ENCODE data around the gene MACROD2. TPM values are rescaled to one million over a fixed set of nuclear protein-coding genes. Genes with fewer than 3 reads are reported as not detected.
"Not testable (repeated sequence)": the region's sequence is repeated elsewhere in the genome, so short reads cannot be mapped to it uniquely, and the experiment has no call there.

The MACROD2 gene
- total RNA-seq, 1 donor from 2014 or later: 0.23 TPM

DNA sequence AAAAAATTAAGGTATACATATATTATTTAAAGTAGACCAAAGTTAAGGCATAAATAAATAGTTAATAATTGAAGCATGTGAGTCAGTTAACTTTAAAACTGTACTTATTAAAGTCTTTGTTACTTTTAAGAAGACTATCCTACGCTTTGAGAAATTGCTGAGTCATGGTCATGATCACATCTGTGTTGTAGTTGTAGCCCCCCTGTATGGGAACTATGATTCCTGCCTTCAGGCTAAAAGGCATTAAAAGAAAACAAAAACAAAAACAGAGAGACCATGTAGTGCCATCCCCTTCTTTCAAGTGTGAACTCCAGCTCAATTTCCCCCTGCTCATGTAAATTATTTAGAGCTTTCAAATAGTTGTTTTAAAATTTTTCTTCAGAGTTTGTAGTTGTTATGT, 218.7 kb downstream of the MACROD2 start:
- no peak for TF ChIP-seq CTCF (conservative IDR thresholded peaks at IDR 0.05; ENCODE audit: low read depth, low read length)
- peak; percentile 22 for DNase-seq (ENCODE audit: low read depth)
- no peak overlapping the region for H3K4me3 ChIP-seq (ENCODE audit: low read depth, low read length)

GRCh38 chr20:14215880-14216279, 220.6 kb downstream of the MACROD2 start:
- H3K4me3 ChIP-seq (ENCODE audit: low read depth, low read length); DNase-seq (ENCODE audit: low read depth): not testable (repeated sequence)

GRCh38 chr20:14219801-14220461, 224.6 kb downstream of the MACROD2 start:
- no peak for TF ChIP-seq CTCF (conservative IDR thresholded peaks at IDR 0.05; ENCODE audit: low read depth, low read length)
- no peak for DNase-seq (ENCODE audit: low read depth)
- H3K4me3 ChIP-seq (ENCODE audit: low read depth, low read length): no peak overlapping the region

- TF ChIP-seq CTCF (conservative IDR thresholded peaks at IDR 0.05; ENCODE audit: low read depth, low read length): no peak
- no peak overlapping the region for H3K4me3 ChIP-seq (ENCODE audit: low read depth, low read length)
- DNase-seq (ENCODE audit: low read depth): no peak
Observed at GRCh38 chr20:14220986-14221385, 225.7 kb downstream of the MACROD2 start.

DNA sequence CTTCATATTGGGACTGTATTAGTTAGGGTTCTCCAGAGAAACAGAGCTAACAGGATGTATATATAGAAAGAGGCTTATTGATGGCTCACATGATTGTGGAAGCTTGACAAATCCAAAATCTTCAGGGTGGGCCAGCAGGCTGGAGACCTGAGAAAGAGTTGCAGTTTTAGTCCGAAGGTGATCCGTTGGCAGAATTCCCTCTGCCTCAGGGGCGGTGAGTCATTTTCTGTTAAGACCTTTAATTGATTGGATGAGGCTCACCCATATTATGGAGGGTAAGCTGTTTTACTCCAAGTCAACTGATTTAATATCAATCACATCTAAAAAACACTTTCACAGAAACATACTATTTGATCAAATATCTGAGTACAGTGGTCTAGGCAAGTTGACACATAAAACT, 228.5 kb downstream of the MACROD2 start:
- no peak overlapping the region for H3K4me3 ChIP-seq (ENCODE audit: low read depth, low read length)
- DNase-seq (ENCODE audit: low read depth): no peak
- no peak for TF ChIP-seq CTCF (conservative IDR thresholded peaks at IDR 0.05; ENCODE audit: low read depth, low read length)

DNA sequence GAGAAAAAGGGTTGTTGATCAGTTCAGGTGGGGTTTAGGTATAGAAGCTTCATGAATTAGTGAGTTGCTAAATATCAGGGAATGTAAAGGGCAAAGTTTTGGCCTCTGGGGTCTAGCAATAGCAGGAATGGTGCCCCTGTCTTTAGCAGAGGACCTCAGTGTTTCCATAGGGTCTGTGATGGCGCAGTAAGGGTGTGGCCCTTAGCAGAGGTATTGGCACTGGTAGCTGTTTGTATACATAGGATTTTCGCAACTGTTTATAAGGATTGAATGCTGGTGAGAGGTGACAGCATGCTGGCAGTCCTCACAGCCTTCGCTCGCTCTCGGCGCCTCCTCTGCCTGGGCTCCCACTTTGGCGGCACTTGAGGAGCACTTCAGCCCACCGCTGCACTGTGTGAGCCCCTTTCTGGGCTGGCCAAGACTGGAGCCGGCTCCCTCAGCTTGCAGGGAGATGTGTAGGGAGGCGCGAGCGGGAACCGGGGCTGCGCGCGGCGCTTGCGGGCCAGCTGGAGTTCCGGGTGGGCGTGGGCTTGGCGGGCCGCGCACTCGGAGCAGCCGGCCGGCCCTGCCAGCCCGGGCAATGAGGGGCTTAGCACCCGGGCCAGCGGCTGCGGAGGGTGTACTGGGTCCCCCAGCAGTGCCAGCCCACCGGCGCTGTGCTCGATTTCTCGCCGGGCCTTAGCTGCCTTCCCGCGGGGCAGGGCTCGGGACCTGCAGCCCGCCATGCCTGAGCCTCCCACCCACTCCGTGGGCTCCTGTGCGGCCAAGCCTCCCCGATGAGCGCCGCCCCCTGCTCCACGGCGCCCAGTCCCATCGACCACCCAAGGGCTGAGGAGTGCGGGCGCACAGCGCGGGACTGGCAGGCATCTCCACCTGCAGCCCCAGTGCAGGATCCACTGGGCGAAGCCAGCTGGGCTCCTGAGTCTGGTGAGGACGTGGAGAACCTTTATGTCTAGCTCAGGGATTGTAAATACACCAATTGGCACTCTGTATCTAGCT, 231.0 kb downstream of the MACROD2 start:
- peak overlapping the region; percentile 42 for H3K4me3 ChIP-seq (ENCODE audit: low read depth, low read length)
- not testable (repeated sequence) for DNase-seq (ENCODE audit: low read depth)

GRCh38 chr20:14232650-14233049, 237.3 kb downstream of the MACROD2 start:
- no peak overlapping the region for H3K4me3 ChIP-seq (ENCODE audit: low read depth, low read length)
- DNase-seq (ENCODE audit: low read depth): no peak
- TF ChIP-seq CTCF (conservative IDR thresholded peaks at IDR 0.05; ENCODE audit: low read depth, low read length): no peak

Measured in epithelial cell of proximal tubule (primary cell).